NCI-H69 (cell line): ENCODE measurements around the gene WSCD1.

Experiments used
- DNase-seq: peaks from one replicate; lab custom pipeline; 2025; lab: John Stamatoyannopoulos, UW

The WSCD1 gene

GRCh38 chr17:6086603-6087400, 16.6 kb downstream of the WSCD1 start:
- DNase-seq = no peak

- no peak for DNase-seq
Measured at GRCh38 chr17:6088141-6088540, 18.0 kb downstream of the WSCD1 start.

- no peak for DNase-seq
Measured at GRCh38 chr17:6090253-6090652, 20.1 kb downstream of the WSCD1 start.

- no peak for DNase-seq
Measured at GRCh38 chr17:6092182-6092902, 22.2 kb downstream of the WSCD1 start.

- DNase-seq = no peak
Measured at GRCh38 chr17:6092903-6093468, 22.8 kb downstream of the WSCD1 start.

DNA sequence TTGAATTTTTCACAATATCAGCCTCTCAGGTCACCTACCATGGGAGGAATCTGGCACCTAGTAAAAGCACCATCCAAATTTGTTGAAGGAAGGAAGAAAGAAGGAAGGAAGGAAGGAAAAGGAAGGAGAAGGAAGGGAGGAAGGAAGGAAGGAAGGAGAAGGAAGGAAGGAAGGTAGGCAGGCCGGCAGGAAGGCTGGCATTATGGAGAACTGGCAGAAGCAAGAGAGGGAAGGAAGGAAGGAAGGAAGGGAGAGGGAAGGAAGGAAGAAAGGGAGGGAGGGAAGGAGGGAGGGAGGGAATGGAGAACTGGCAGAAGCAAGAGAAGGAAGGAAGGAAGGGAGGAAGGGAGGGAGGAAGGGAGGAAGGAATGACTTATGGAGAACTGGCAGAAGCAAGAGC, 24.3 kb downstream of the WSCD1 start:
- DNase-seq = no peak

GRCh38 chr17:6094926-6095325, 24.7 kb downstream of the WSCD1 start:
- DNase-seq = no peak

DNA sequence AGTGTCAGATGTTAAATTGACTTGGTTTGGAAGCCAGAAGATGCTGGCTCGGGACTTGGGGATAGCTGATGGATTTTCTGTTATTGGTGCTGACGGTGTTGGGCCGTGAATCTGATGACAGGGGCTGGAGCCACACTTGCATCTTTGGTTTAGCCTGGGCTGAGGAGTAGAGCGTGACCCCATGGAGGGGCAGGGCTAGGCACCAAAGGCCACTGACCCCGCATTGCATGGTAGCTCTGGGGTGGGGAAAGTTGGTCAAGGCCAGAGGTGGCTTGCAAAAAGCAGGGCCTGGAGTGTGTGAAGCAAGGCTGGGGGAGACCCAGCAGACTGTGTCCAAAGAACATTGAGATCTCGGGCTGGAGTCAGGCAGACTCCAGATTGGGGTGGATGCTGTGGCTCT, 25.3 kb downstream of the WSCD1 start:
- DNase-seq = no peak

- DNase-seq = no peak
Measured at GRCh38 chr17:6096201-6097004, 26.2 kb downstream of the WSCD1 start.

GRCh38 chr17:6097005-6097279, 26.8 kb downstream of the WSCD1 start:
- no peak for DNase-seq

DNA sequence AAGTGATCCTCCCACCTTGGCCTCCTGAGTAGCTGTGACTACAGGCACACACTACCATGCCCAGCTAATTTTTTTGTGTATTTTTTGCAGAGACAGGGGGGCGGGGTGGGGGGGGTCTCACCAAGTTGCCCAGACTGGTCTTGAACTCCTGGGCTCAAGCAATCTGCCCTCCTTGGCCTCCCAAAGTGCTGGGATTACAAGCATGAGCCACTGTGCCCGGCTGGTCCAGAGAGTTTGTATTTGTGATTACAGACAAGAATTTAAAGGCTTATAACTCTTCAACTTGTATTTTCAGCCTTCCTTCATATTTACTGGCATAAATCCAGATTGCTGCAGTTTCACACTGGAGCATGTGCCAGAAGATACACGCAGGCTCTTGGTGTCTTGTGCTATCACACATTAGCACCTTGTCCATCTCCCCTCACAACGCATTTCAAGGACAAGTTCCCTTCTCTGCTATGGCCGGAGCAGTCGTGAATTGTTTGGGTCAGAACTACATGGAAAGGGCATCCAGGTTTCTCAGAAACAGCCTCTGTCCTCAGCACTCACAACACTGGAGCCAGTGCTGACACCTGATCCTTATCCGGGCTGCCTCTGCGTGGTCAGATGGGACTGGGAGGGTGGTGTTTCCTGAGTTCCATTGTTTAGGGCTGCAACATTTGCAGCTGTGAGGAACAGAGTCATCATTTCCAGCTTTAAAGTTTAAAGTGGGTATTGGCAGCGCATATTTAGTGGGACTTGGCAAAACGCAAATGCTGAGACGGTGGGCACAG, 28.1 kb downstream of the WSCD1 start:
- DNase-seq = no peak

- no peak for DNase-seq
Measured at GRCh38 chr17:6098823-6099180, 28.6 kb downstream of the WSCD1 start.

DNA sequence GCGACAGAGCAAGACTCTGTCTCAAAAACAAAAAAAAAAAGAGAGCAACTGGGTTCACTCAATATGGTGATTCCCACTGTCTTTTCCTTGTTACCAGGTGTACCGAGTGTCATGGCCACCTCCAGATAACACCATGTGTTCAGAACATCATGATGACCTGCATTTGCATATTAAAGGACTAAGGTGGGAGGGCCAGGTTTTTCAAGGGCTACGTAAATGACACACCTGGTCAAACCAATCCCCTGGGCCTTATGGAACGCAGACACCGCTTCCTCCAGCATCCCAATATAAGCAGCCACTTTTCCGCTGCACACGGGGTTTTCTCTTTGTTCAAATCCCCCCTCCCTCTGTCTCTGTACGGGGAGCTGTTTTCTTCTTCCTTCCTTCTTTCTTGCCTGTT, 29.3 kb downstream of the WSCD1 start:
- no peak for DNase-seq

DNA sequence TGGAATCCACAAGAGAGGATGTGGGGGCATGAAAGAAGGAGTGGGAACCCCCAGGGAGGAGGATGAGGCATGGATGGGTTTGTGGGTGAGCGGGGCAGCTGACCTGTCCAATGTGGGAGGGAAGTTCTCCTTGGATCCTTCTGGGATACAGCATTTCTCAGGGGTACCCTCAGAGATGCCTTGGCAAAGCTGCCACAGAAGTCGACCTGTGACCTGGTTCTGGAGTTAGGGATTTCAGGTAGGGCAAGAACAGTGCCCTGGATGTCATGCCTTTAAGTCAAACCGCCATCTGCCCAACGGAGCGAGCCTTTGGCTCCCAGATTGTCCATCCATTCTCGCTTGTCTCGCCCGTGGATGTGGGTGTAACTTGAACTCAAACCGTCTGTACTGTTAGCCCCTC, 30.0 kb downstream of the WSCD1 start:
- no peak for DNase-seq

GRCh38 chr17:6100891-6101500, 30.8 kb downstream of the WSCD1 start:
- peak; percentile 16 for DNase-seq

DNA sequence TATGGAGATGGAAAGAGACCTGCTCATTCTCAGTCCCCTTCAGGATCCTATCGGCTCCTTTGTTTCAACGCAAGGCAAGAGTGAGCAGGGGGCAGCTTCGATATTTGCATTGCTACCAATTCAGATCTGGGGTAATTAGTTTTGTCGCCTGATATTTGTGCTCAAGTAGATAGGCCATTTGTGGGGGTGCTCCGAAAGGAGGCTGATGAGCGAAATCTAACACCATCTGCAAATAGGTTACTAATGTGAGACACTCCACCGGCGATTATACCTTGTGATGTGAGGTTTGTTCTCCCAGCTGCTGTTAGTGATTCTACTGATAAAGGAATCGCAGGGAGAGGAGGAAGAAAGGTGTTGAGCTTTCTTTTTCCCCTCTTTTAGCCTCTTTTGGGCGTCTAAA, 31.5 kb downstream of the WSCD1 start:
- peak; percentile 40 for DNase-seq

GRCh38 chr17:6102615-6103014, 32.4 kb downstream of the WSCD1 start:
- no peak for DNase-seq

GRCh38 chr17:6104956-6105648, 34.9 kb downstream of the WSCD1 start:
- no peak for DNase-seq

DNA sequence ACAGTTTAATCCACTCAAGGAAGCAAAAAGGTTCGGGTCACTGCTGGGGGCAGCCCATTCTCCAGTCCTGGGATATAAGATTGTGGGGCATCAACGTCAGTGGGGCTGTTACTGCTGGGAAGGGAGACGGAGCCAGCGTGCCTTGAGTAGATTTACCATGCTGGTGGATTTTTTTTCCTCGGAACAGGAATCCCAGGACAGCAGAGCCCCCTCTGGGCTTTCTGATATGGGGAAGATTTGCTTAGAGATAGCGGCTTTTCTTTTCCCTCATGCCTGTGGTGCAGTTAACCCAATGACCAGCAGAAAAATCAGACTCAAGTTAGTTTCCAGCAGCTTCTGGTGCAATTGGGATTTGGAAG, 35.4 kb downstream of the WSCD1 start:
- no peak for DNase-seq

- DNase-seq = no peak
Measured at GRCh38 chr17:6106212-6106611, 36.0 kb downstream of the WSCD1 start.

GRCh38 chr17:6107791-6108190, 37.6 kb downstream of the WSCD1 start:
- no peak for DNase-seq
